Brain microvascular endothelial cell (primary cell): ENCODE results near the gene NSG1.

Experiments
- DNase-seq: peaks from one replicate; pipeline ENCODE4 v3.0.0-alpha.2; 2020
- H3K27ac ChIP-seq: fragments of 250-450 bp; sonication (Bioruptor Pico); 2 replicates; pipeline ENCODE4 v1.5.1; 2020; ENCODE audit warnings: mild to moderate bottlenecking, moderate library complexity
- H3K27me3 ChIP-seq: fragments of 250-450 bp; sonication (Bioruptor Pico); replicated peaks from 2 replicates; pipeline ENCODE4 v1.5.1; 2020; ENCODE audit warnings: mild to moderate bottlenecking
- H3K36me3 ChIP-seq: fragments of 250-450 bp; sonication (Bioruptor Pico); replicated peaks from 2 replicates; pipeline ENCODE4 v1.5.1; 2020; ENCODE audit warnings: mild to moderate bottlenecking
- H3K4me3 ChIP-seq: 2 replicates; pipeline ENCODE4 v1.5.1; 2011; ENCODE audit warnings: low read depth, mild to moderate bottlenecking, control low read depth, low read length, moderate library complexity
- in situ Hi-C: cut with HindIII; loops from 2 replicates; pipeline ENCODE4 v1.10.0; 2017; ENCODE audit warnings: low sequenced_read_pairs, low pct_ligation_motif_present
- TF ChIP-seq, protein P1 (sequence below): IDR thresholded peaks from 2 replicates; pipeline ENCODE4 v1.5.1; 2011; ENCODE audit warnings: low read depth, mild to moderate bottlenecking, moderate library complexity, low read length, control low read depth, inconsistent platforms; ENCODE audit errors: missing control alignments

Gene NSG1

DNA sequence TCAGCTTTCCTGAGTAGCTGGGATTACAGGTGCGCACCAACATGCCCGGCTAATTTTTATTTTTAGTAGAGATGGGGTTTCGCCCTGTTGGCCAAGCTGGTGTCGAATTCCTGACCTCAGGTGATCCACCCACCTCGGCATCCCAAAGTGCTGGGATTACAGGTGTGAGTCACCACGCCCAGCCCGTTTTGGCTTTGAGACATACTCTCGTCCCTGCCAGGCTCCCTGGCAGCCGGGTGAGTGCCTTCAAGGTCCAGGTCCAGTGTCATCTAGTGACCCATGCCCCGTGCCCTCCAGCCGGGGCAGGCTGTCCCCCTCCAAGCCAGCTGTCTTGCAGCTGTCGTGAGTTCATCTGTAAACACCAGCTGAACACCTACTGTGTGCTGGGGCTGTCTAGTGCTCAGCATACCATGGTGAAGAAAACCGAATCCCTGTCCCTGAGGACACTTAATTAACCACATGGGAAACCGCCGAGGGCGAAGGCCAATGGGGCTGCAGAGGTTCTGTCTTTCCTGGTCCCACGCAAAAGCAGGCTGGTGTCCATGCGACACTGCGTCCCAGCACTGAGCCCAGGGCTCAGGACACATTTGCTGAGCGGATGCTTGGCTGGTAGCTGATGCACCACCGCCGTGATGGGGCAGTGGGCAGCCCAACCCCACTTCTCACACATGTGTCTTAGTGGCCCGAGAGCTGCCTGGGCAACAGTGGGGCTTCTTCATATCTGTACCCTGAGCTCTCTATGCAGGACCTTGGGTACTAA is 21.9 kb downstream of the NSG1 start:
- no peak for DNase-seq
- in situ Hi-C loops: no loop called here
- Histone ChIP-seq H3K27ac (no peak overlapping the region), H3K36me3 (no peaks in the 10 kb centered on the region), H3K27me3 (no peaks in the 10 kb centered on the region), H3K4me3 (no peak overlapping the region)
- TF ChIP-seq, protein P1, sequence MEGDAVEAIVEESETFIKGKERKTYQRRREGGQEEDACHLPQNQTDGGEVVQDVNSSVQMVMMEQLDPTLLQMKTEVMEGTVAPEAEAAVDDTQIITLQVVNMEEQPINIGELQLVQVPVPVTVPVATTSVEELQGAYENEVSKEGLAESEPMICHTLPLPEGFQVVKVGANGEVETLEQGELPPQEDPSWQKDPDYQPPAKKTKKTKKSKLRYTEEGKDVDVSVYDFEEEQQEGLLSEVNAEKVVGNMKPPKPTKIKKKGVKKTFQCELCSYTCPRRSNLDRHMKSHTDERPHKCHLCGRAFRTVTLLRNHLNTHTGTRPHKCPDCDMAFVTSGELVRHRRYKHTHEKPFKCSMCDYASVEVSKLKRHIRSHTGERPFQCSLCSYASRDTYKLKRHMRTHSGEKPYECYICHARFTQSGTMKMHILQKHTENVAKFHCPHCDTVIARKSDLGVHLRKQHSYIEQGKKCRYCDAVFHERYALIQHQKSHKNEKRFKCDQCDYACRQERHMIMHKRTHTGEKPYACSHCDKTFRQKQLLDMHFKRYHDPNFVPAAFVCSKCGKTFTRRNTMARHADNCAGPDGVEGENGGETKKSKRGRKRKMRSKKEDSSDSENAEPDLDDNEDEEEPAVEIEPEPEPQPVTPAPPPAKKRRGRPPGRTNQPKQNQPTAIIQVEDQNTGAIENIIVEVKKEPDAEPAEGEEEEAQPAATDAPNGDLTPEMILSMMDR: no peak

DNA sequence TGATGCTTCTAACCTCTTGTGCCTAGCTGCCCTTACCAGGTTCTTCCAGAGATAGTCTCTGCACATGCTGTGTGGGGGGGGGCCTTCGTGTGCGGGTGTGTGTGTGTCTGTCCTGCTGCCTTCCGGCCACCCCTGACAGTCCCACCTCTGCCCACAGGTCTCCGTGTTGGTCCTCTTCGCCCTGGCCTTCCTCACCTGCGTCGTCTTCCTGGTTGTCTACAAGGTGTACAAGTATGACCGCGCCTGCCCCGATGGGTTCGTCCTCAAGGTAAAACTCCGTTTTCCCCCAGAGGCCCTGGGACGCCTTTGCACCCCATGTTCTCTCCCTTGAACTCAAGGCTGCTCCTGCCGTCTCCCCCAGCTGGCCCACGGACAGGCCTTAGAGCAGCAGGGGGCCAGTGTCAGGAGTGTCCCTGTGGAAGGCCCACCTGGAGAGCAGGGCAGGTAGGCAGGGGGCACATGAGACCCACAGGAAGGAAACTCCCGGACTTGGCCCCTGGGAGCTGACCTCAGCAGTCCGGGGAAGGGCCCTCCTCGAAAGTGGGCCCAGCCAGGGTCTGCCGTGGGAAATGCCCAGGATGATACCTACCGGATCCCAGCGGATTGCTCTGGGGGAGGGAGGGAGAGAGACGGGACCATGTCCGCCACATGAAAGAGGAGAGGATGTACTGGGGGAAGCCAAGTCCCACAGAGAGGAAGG is 22.7 kb downstream of the NSG1 start:
- H3K27ac ChIP-seq: no peak overlapping the region
- in situ Hi-C loops: no loop called here
- no peaks in the 10 kb centered on the region for H3K27me3 ChIP-seq
- TF ChIP-seq, protein P1: no peak
- no peak overlapping the region for H3K4me3 ChIP-seq
- no peak for DNase-seq
- H3K36me3 ChIP-seq: no peaks in the 10 kb centered on the region

DNA sequence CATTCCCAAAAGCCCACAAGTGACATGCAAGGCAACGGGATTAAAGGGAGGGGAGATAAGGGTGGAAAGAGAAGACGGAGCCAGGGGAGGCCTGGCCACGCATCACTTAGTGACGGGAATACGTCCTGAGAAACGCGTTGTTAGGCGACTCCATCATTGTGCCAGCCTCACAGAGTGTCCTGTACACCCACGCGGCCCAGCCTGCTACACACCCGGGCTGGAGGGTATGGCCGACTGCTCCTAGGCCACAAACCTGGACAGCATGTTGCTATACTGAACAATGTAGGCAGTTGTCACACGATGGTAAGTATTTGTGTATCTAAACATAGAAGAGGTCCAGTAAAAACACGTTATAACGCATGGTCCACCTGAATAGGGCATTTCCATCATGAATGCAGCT is 23.4 kb downstream of the NSG1 start:
- H3K27me3 ChIP-seq: no peaks in the 10 kb centered on the region
- H3K27ac ChIP-seq: no peak overlapping the region
- no peaks in the 10 kb centered on the region for H3K36me3 ChIP-seq
- in situ Hi-C loops: no loop called here
- H3K4me3 ChIP-seq: no peak overlapping the region
- TF ChIP-seq, protein P1: no peak
- no peak for DNase-seq

DNA sequence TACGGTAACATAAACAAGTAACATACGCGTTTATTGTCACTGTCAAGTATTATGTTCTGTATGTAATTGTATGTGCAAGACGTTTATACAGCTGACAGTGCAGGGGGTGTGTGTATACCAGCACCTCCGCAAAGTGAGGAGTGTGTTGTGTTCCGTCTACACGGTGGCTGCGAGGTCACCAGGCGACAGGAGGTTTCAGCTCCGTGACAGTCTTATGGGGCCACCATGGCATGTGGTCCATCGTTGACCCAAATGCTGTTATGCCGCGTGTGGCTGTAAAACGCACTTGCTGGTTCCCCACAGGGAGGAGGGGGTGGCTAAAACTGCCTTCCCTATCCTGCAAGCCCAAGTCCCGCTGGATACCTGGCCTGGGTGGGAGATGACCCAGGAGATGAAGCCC is 25.0 kb downstream of the NSG1 start:
- H3K27ac ChIP-seq: no peak overlapping the region
- DNase-seq: no peak
- TF ChIP-seq, protein P1: no peak
- in situ Hi-C loops: no loop called here
- no peak overlapping the region for H3K4me3 ChIP-seq
- H3K27me3 ChIP-seq: no peaks in the 10 kb centered on the region
- no peaks in the 10 kb centered on the region for H3K36me3 ChIP-seq

DNA sequence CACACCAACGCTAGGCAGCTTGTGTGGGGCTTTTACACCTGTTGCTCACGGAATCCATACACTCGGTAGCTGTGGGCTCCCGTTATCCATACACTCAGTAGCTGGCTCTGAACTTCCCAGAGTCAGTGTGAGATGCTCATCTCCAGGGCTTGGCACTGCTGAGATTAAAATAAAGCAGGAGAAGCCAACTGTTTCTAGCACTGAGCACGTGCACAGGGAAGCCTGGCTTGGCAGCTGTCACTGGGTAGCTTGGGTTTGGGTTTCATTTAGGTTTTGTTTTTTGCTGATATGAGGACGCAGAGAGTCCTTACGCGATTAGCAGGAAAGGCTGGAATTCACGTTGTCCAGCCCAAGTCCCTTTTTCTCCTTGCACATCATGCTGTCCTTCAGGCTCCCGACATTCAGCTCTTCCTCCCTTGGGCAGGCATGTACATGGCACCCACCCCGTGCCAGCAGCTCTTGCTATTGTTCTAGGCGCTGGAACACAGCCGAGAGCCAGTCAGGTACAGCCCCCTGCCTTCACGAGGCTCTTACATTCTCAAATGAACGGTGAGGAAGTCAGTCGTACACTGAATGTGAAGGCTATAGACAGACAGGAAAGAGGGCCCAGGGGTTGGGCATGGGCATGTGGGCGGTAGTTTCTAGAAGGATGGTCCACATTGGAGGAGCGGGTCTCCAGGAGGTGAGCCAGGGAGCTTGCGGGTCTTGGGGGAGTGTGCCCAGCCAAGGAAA is 25.9 kb downstream of the NSG1 start:
- H3K27me3 ChIP-seq: no peaks in the 10 kb centered on the region
- in situ Hi-C loops: no loop called here
- no peak overlapping the region for H3K4me3 ChIP-seq
- H3K27ac ChIP-seq: no peak overlapping the region
- TF ChIP-seq, protein P1: no peak
- no peak for DNase-seq
- H3K36me3 ChIP-seq: no peaks in the 10 kb centered on the region
